Mesodermal cell (in vitro differentiated cells): ENCODE measurements around the gene SH2D3A.

Source experiments
- H3K27ac ChIP-seq: 2 replicates; pipeline ENCODE4 v1.7.0; 2013; ENCODE audit warnings: mild to moderate bottlenecking, low read depth, low read length, moderate library complexity; ENCODE audit not compliant: severe bottlenecking
- H3K36me3 ChIP-seq: 2 replicates; pipeline ENCODE4 v1.7.1; 2013; ENCODE audit warnings: mild to moderate bottlenecking, low read length, moderate library complexity; ENCODE audit not compliant: control insufficient read depth, insufficient read depth
- H3K4me1 ChIP-seq: one replicate; pipeline ENCODE4 v1.7.1; 2013; ENCODE audit warnings: mild to moderate bottlenecking, low read length; ENCODE audit not compliant: insufficient read depth, control insufficient read depth, poor library complexity, severe bottlenecking
- H3K4me3 ChIP-seq: 2 replicates; pipeline ENCODE4 v1.7.0; 2013; ENCODE audit warnings: low read length, control low read depth, mild to moderate bottlenecking; ENCODE audit not compliant: insufficient read depth, poor library complexity, severe bottlenecking; ENCODE audit errors: extremely low read depth
- H3K9me3 ChIP-seq: 2 replicates; pipeline ENCODE4 v1.7.1; 2013; ENCODE audit warnings: mild to moderate bottlenecking, low read length, moderate library complexity; ENCODE audit not compliant: control insufficient read depth
- WGBS, 2 experiments: methylation state at CpG; one replicate each; pipeline ENCODE4 v1.1.5; 2013; ENCODE audit warnings: missing lambda C conversion rate in 2 of 2; ENCODE audit not compliant: insufficient coverage in 2 of 2; 5-methylcytosine and 5-hydroxymethylcytosine counted together

The SH2D3A gene

GRCh38 chr19:6744381-6745301 lies 22.6 kb downstream of the SH2D3A start:
- peaks cover 74% of the 10 kb centered on the region for H3K36me3 ChIP-seq
- no peak overlapping the region for H3K4me3 ChIP-seq
- 75 to 80% methylated on average over 37 to 38 of the region's 41 CpGs for WGBS, 2 experiments

GRCh38 chr19:6743714-6744380 lies 23.4 kb downstream of the SH2D3A start:
- no peak overlapping the region for H3K4me3 ChIP-seq

More at GRCh38 chr19:6744381-6745301, 22.6 kb downstream of the SH2D3A start:
- Histone ChIP-seq H3K27ac (peak overlapping the region; percentile 72), H3K4me1 (peaks cover 28% of the 10 kb centered on the region), H3K9me3 (no peaks in the 10 kb centered on the region)

GRCh38 chr19:6743066-6743465 lies 24.2 kb downstream of the SH2D3A start:
- peaks cover 58% of the 10 kb centered on the region for H3K36me3 ChIP-seq
- peaks cover 35% of the 10 kb centered on the region for H3K4me1 ChIP-seq
- H3K27ac ChIP-seq, result peak overlapping the region; percentile 72
- no peaks in the 10 kb centered on the region for H3K9me3 ChIP-seq
- H3K4me3 ChIP-seq, result peak overlapping the region; percentile 9
- 45 to 57% methylated on average over 2 to 4 of the region's 7 CpGs for WGBS, 2 experiments

More at GRCh38 chr19:6743714-6744380, 23.4 kb downstream of the SH2D3A start:
- Histone ChIP-seq H3K27ac (peak overlapping the region; percentile 72), H3K9me3 (no peaks in the 10 kb centered on the region), H3K4me1 (peaks cover 32% of the 10 kb centered on the region), H3K36me3 (peaks cover 66% of the 10 kb centered on the region)
- WGBS, 2 experiments, result 61 to 66% methylated on average over 10 to 14 of the region's 15 CpGs

- H3K36me3 ChIP-seq, result peaks cover 37% of the 10 kb centered on the region
- peaks cover 38% of the 10 kb centered on the region for H3K4me1 ChIP-seq
- no peaks in the 10 kb centered on the region for H3K9me3 ChIP-seq
- WGBS, 2 experiments, result 1% methylated on average over 18 to 21 of the region's 46 CpGs
- peak overlapping the region; percentile 64 for H3K27ac ChIP-seq
- peak overlapping the region; percentile 93 for H3K4me3 ChIP-seq
These were observed 26.5 kb downstream of the SH2D3A start for GRCh38 chr19:6740589-6741343.

- Histone ChIP-seq H3K27ac (peak overlapping the region; percentile 64), H3K4me1 (peaks cover 42% of the 10 kb centered on the region), H3K36me3 (peaks cover 30% of the 10 kb centered on the region), H3K4me3 (peak overlapping the region; percentile 93), H3K9me3 (no peaks in the 10 kb centered on the region)
- 0% methylated on average over 18 of the region's 34 CpGs; no CpG with 5 or more reads in 1 of the 2 experiments for WGBS, 2 experiments
These were observed 27.2 kb downstream of the SH2D3A start for GRCh38 chr19:6739883-6740588.

GRCh38 chr19:6739390-6739882 lies 27.8 kb downstream of the SH2D3A start, which contains the start of gene TRIP10:
TSS of gene TRIP10 (plus strand) at chr19:6739680. CDS start at chr19:6739762, 82 bp downstream.
- H3K4me3 ChIP-seq, result peak within 1 kb of the TSS; percentile 93
- H3K9me3 ChIP-seq, result no peaks in the 10 kb centered on the region
- 0 to 1% methylated on average over 14 to 22 of the region's 47 CpGs for WGBS, 2 experiments
- H3K36me3 ChIP-seq, result peaks cover 24% of the 10 kb centered on the region
- H3K27ac ChIP-seq, result peak within 1 kb of the TSS; percentile 91
- peaks cover 38% of the 10 kb centered on the region for H3K4me1 ChIP-seq

GRCh38 chr19:6738787-6739389 lies 28.3 kb downstream of the SH2D3A start:
- H3K27ac ChIP-seq, result peak overlapping the region; percentile 91
- H3K36me3 ChIP-seq, result peaks cover 20% of the 10 kb centered on the region
- no peaks in the 10 kb centered on the region for H3K9me3 ChIP-seq
- H3K4me1 ChIP-seq, result peaks cover 33% of the 10 kb centered on the region
- H3K4me3 ChIP-seq, result peak overlapping the region; percentile 29
- WGBS, 2 experiments, result 19 to 27% methylated on average over 23 to 24 of the region's 24 CpGs

GRCh38 chr19:6737873-6738786 lies 29.1 kb downstream of the SH2D3A start:
- WGBS, 2 experiments, result 24 to 27% methylated on average over 11 to 13 of the region's 13 CpGs
- Histone ChIP-seq H3K4me3 (no peak overlapping the region), H3K36me3 (peaks cover 19% of the 10 kb centered on the region), H3K27ac (peak overlapping the region; percentile 91), H3K9me3 (no peaks in the 10 kb centered on the region), H3K4me1 (peaks cover 26% of the 10 kb centered on the region)
